GM12891 (cell line): ENCODE data around the gene FMNL3.
A peak's percentile ranks its signal among the peaks of the same experiment; 100 is the strongest.
"Not testable (repeated sequence)": the region's sequence is repeated elsewhere in the genome, so short reads cannot be mapped to it uniquely, and the experiment has no call there.

ENCODE experiments used
- DNase-seq: peaks from one replicate; pipeline ENCODE4 v3.0.0; 2011; ENCODE audit warnings: low spot score; ENCODE audit not compliant: insufficient read length
- FAIRE-seq: peaks from 2 replicates; lab custom pipeline; 2011; peaks lifted over from hg19 to GRCh38; lab: Jason Lieb, UNC
- PAX5 ChIP-seq: IDR thresholded peaks from 2 replicates; pipeline ENCODE4 v1.6.1; 2011; ENCODE audit warnings: low read length, moderate library complexity, mild to moderate bottlenecking; ENCODE audit not compliant: insufficient read depth, severe bottlenecking
- POLR2A ChIP-seq: IDR thresholded peaks from 2 replicates; pipeline ENCODE4 v1.6.1; 2011; ENCODE audit warnings: low read depth, low read length, control low read depth
- POLR2AphosphoS5 ChIP-seq: IDR thresholded peaks from 2 replicates; pipeline ENCODE4 v1.6.1; 2011; ENCODE audit warnings: low read depth, low read length, control low read depth
- POU2F2 ChIP-seq: IDR thresholded peaks from 2 replicates; pipeline ENCODE4 v1.6.1; 2011; ENCODE audit warnings: low read depth, mild to moderate bottlenecking, control low read depth, low read length, moderate library complexity
- SPI1 ChIP-seq: IDR thresholded peaks from 2 replicates; pipeline ENCODE4 v1.6.1; 2011; ENCODE audit warnings: low read depth, low read length, control low read depth
- TAF1 ChIP-seq: IDR thresholded peaks from 2 replicates; pipeline ENCODE4 v1.6.1; 2011; ENCODE audit warnings: low read depth, low read length, control low read depth

FMNL3 gene

GRCh38 chr12:49624921-49625577 is 82.2 kb downstream of the FMNL3 start:
- FAIRE-seq (no peak), DNase-seq (no peak)
- TF ChIP-seq POLR2A (0 out of 2 replicates have a peak, but pooled peaks have one; percentile 25), PAX5 (no peak), POU2F2 (no peak), TAF1 (no peak), POLR2AphosphoS5 (no peak), SPI1 (no peak)

DNA sequence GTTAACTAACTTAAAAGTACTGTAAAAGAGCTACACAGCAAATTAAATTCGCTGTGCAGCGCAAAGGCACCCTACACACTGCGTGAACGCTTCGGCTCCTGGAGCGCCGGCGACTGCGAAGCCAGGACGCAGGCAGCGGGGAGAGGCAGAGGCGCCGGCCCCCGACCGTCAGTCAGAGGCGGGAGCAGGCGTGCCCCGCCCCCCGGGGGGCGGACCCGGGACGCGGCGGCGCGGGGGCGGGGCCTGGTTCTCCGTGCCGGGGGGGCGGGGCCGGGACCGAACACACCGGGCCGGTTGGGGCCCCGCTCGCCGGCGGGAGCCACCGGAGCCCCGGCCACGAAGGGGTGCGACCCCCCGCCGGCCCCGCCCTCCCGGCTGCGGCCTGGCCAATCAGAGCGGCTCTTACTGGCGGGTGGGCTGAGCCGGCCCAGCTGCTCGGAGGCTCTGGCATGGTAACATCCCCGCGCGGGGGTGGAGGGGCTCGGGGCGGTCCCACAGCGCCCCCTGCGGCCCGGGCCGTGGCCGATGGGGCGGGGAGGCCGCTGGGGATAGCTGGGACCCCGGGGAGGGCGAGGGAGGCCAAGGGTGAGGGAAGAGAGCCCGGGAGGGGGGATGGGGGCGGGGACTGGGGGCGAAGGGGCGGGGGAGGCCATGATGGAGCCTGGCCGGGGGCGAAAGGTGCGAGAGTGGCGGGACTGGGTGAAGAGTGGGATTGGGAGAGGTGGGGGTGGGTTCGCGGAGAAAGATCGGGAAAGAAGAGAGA is 83.9 kb downstream of the FMNL3 start, which contains the start of gene PRPF40B:
TSS of gene PRPF40B (plus strand) at position 420 of the 763 bp plus-strand sequence. CDS start at position 450, 30 bp downstream.
- TF ChIP-seq PAX5 (peak; percentile 5), POLR2AphosphoS5 (peak; percentile 93), TAF1 (peak; percentile 70; the same call in 1 of the 2 replicates), POU2F2 (0 out of 2 replicates have a peak, but pooled peaks have one; percentile 31), SPI1 (no peak), POLR2A (peak; percentile 90)
- DNase-seq (peak; percentile 96), FAIRE-seq (peak; percentile 87)

- DNase-seq (peak; percentile 50), FAIRE-seq (no peak)
- TF ChIP-seq SPI1 (peak; percentile 91), TAF1 (no peak)
Observed at GRCh38 chr12:49622501-49623141, 84.6 kb downstream of the FMNL3 start.

GRCh38 chr12:49621651-49622500 is 85.3 kb downstream of the FMNL3 start:
- DNase-seq (no peak), FAIRE-seq (peak; percentile 47)
- no peak for TF ChIP-seq SPI1
- no peak for TF ChIP-seq PAX5
- no peak for TF ChIP-seq POU2F2
- TF ChIP-seq POLR2AphosphoS5, result no peak
- TF ChIP-seq TAF1, result no peak
- no peak for TF ChIP-seq POLR2A

GRCh38 chr12:49619286-49619685 is 87.9 kb downstream of the FMNL3 start:
- FAIRE-seq (no peak), DNase-seq (no peak)
- no peak for TF ChIP-seq POU2F2
- TF ChIP-seq SPI1, result no peak
- no peak for TF ChIP-seq POLR2A
- no peak for TF ChIP-seq PAX5
- no peak for TF ChIP-seq POLR2AphosphoS5

- TF ChIP-seq TAF1 (no peak), POLR2A (no peak), POLR2AphosphoS5 (no peak), PAX5 (no peak), POU2F2 (no peak), SPI1 (no peak)
- no peak for FAIRE-seq
- DNase-seq, result no peak
Observed at GRCh38 chr12:49618576-49618975, 88.6 kb downstream of the FMNL3 start.

DNA sequence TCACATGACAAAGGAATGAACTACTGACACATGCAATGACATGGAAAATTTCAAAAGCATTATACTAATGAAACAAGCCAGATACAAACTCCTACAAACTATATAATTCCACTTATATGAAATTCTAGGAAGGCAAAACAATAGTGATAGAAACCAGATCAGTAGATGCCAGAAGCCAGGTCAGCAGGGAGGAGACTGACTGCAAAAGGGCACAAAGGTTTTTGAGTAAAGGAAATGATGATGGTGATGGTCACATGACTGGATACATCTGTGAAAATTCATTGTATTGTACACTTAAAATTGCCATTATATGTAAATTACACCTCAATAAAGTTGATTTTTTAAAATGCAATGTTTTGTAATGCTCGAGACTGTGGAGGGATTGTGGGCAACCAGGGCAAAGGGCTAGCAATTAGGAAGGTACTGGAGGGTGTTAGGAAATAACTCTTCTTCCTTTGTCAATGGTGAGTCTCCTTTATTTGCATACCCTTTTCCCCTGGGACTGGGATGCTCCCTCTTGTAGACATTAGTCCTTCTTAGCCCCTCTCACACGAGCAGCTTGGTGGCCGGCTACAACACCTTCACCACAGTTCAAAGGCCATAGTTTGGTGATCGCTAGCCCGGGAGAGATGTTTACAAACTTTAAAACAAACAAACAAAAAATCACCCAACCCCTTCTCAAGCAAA is 90.5 kb downstream of the FMNL3 start:
- no peak for TF ChIP-seq POLR2A
- no peak for TF ChIP-seq POLR2AphosphoS5
- no peak for TF ChIP-seq SPI1
- no peak for TF ChIP-seq PAX5
- no peak for TF ChIP-seq TAF1
- TF ChIP-seq POU2F2, result no peak
- DNase-seq, result no peak
- FAIRE-seq, result no peak

DNA sequence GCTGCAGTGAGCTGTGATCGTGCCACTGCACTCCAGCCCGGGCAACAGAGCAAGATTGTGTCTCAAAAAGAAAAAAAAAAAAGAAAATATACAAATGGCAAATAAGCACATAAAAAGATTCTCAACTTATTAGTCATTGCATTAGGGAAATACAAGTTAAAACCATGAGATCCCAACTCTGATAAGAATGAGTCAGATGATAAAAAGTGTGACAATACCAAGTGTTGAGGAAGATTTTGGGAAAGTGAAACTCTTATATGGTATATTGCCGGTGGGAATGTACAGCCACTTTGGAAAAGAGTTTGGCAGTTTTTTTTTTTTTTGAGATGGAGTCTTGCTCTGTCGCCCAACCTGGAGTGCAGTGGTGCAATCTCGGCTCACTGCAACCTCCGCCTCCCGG is 91.5 kb downstream of the FMNL3 start:
- DNase-seq, result no peak
- no peak for FAIRE-seq
- no peak for TF ChIP-seq SPI1
- no peak for TF ChIP-seq PAX5
- no peak for TF ChIP-seq POLR2A
- TF ChIP-seq TAF1, result no peak
- no peak for TF ChIP-seq POU2F2
- no peak for TF ChIP-seq POLR2AphosphoS5

GRCh38 chr12:49612210-49612609 is 95.0 kb downstream of the FMNL3 start:
- TF ChIP-seq POLR2A (no peak), POLR2AphosphoS5 (no peak), PAX5 (no peak), POU2F2 (no peak), TAF1 (no peak), SPI1 (no peak)
- FAIRE-seq, result no peak

GRCh38 chr12:49610785-49611184 is 96.4 kb downstream of the FMNL3 start:
- FAIRE-seq, DNase-seq: not testable (repeated sequence)

More at GRCh38 chr12:49612210-49612609, 95.0 kb downstream of the FMNL3 start:
- no peak for DNase-seq
